HT1080 (cell line): ENCODE results near the gene CLMN. TPM values are rescaled to one million over a fixed set of nuclear protein-coding genes. Genes with fewer than 3 reads are reported as not detected.
"Not testable (repeated sequence)": the region's sequence is repeated elsewhere in the genome, so short reads cannot be mapped to it uniquely, and the experiment has no call there.

Experiments
- DNase-seq: peaks from one replicate; pipeline ENCODE4 v3.0.0-alpha.2; 2015; ENCODE audit warnings: low read depth
- total RNA-seq: library from RNA; depleted of rRNA; stranded (reverse); fragments of >200 nt; shearing (Covaris generic); gene quantifications from 2 replicates; pipeline ENCODE4 v1.2.3, GENCODE V29; 2014

The CLMN gene
- total RNA-seq, 1 experiment from 2014 or later, result 3.8 TPM

- no peak for DNase-seq
Observed at GRCh38 chr14:95289323-95290010, 30.2 kb downstream of the CLMN start.

GRCh38 chr14:95288672-95289322, 30.9 kb downstream of the CLMN start:
- DNase-seq, result no peak

- no peak for DNase-seq
Observed at GRCh38 chr14:95287176-95287754, 32.4 kb downstream of the CLMN start.

- DNase-seq, result no peak
Observed at GRCh38 chr14:95286645-95287044, 33.1 kb downstream of the CLMN start.

- DNase-seq, result no peak
Observed at GRCh38 chr14:95285566-95285965, 34.1 kb downstream of the CLMN start.

- DNase-seq, result not testable (repeated sequence)
Observed at GRCh38 chr14:95283802-95284201, 35.9 kb downstream of the CLMN start.

- DNase-seq, result not testable (repeated sequence)
Observed at GRCh38 chr14:95282986-95283380, 36.7 kb downstream of the CLMN start.

GRCh38 chr14:95282354-95282985, 37.2 kb downstream of the CLMN start:
- DNase-seq, result no peak

- DNase-seq, result no peak
Observed at GRCh38 chr14:95281560-95282176, 38.0 kb downstream of the CLMN start.

GRCh38 chr14:95275494-95275893, 44.2 kb downstream of the CLMN start:
- no peak for DNase-seq

- no peak for DNase-seq
Observed at GRCh38 chr14:95274874-95275273, 44.8 kb downstream of the CLMN start.

GRCh38 chr14:95274279-95274678, 45.4 kb downstream of the CLMN start:
- no peak for DNase-seq

GRCh38 chr14:95273001-95273978, 46.4 kb downstream of the CLMN start:
- DNase-seq, result no peak

- no peak for DNase-seq
Observed at GRCh38 chr14:95272057-95272456, 47.7 kb downstream of the CLMN start.

GRCh38 chr14:95270203-95270602, 49.5 kb downstream of the CLMN start:
- DNase-seq, result no peak

- no peak for DNase-seq
Observed at GRCh38 chr14:95269493-95269892, 50.2 kb downstream of the CLMN start.

GRCh38 chr14:95268350-95268749, 51.4 kb downstream of the CLMN start:
- no peak for DNase-seq

- no peak for DNase-seq
Observed at GRCh38 chr14:95267306-95267705, 52.4 kb downstream of the CLMN start.

GRCh38 chr14:95265106-95266094, 54.3 kb downstream of the CLMN start:
- DNase-seq, result peak; percentile 100
